Endothelial cell of umbilical vein (primary cell): Measurements from ENCODE around the gene TRMT44. TPM values are rescaled to one million over a fixed set of nuclear protein-coding genes. Genes with fewer than 3 reads are reported as not detected.

Experiments
- BruUV-seq: library from RNA; stranded (reverse); fragments of 400-500 nt; replicated peaks from 2 replicates; lab custom pipeline; 2021; lab: Mats Ljungman, UMichigan
- CTCF ChIA-PET: fragments of 300-600, 350-600 bp; sonication (Branson Sonifier 250); formaldehyde crosslinking; loops from one replicate; lab custom pipeline; 2021; ENCODE audit warnings: antibody characterized with exemption, inconsistent platforms; lab: Charles Lee
- POLR2A ChIA-PET: fragments of 300-600, 350-600 bp; sonication (Branson Sonifier 250); formaldehyde crosslinking; loops from one replicate; lab custom pipeline; 2021; ENCODE audit warnings: antibody characterized with exemption, inconsistent platforms; lab: Charles Lee
- DNase-seq: peaks from one replicate; pipeline ENCODE4 v3.0.0-alpha.2; 2011; ENCODE audit warnings: low read depth, low spot score
- FAIRE-seq: peaks from 2 replicates; lab custom pipeline; 2011; peaks lifted over from hg19 to GRCh38; lab: Jason Lieb, UNC
- H2AFZ ChIP-seq: 2 replicates; pipeline ENCODE4 v1.6.0; 2012; ENCODE audit warnings: low read depth, low read length, control low read depth, inconsistent platforms
- H3K27ac ChIP-seq: 2 replicates; pipeline ENCODE4 v1.5.1; 2011; ENCODE audit warnings: low read depth, mild to moderate bottlenecking, control low read depth, low read length, moderate library complexity; ENCODE audit not compliant: insufficient read depth
- H3K27me3 ChIP-seq, 2 experiments: 2 replicates each; pipeline versions ENCODE4 v1.6.0 to v1.6.1; 2011; ENCODE audit warnings: low read length in 2 of 2, mixed read lengths in 1 of 2; ENCODE audit not compliant: control insufficient read depth in 2 of 2, insufficient read depth in 2 of 2
- H3K36me3 ChIP-seq, 2 experiments: 2 replicates in 1 of 2; 3 replicates in 1 of 2; pipeline ENCODE4 v1.5.1; 2011; ENCODE audit warnings: low read length in 2 of 2, mild to moderate bottlenecking in 1 of 2, moderate library complexity in 1 of 2; ENCODE audit not compliant: control insufficient read depth in 2 of 2, insufficient read depth in 2 of 2; ENCODE audit errors: extremely low read depth in 1 of 2
- H3K4me1 ChIP-seq: 3 replicates; pipeline ENCODE4 v1.5.1; 2011; ENCODE audit warnings: mild to moderate bottlenecking, low read length; ENCODE audit not compliant: control insufficient read depth, insufficient read depth; ENCODE audit errors: extremely low read depth
- H3K4me2 ChIP-seq: 2 replicates; pipeline ENCODE4 v1.6.1; 2011; ENCODE audit warnings: low read length, control low read depth, mixed read lengths; ENCODE audit not compliant: insufficient read depth
- H3K4me3 ChIP-seq, 3 experiments: fragments of 200-600 bp in 1 of 3; sonication (generic), shearing (Covaris generic) in 1 of 3; replicated peaks in 1 of 3; 2 replicates each; pipeline ENCODE4 v1.5.1; 2011 to 2016; ENCODE audit warnings: control low read depth in 3 of 3, low read length in 3 of 3, mild to moderate bottlenecking in 2 of 3, inconsistent platforms in 1 of 3, low read depth in 1 of 3, moderate library complexity in 1 of 3; ENCODE audit not compliant: insufficient read depth in 1 of 3
- H3K79me2 ChIP-seq: 2 replicates; pipeline ENCODE4 v1.6.0; 2012; ENCODE audit warnings: low read length, inconsistent platforms; ENCODE audit not compliant: control insufficient read depth, insufficient read depth
- H3K9ac ChIP-seq: replicated peaks from 2 replicates; pipeline ENCODE3; 2011; ENCODE audit warnings: low read length, control low read depth; ENCODE audit not compliant: insufficient read depth; ENCODE audit errors: extremely low read depth
- H3K9me1 ChIP-seq: replicated peaks from 3 replicates; pipeline ENCODE4 v1.6.0; 2011; ENCODE audit warnings: mild to moderate bottlenecking, low read length; ENCODE audit not compliant: control insufficient read depth, insufficient read depth; ENCODE audit errors: extremely low read depth
- H3K9me3 ChIP-seq: replicated peaks from 2 replicates; pipeline ENCODE4 v1.5.1; 2012; ENCODE audit warnings: low read length, inconsistent platforms; ENCODE audit not compliant: control insufficient read depth, insufficient read depth
- H4K20me1 ChIP-seq: replicated peaks from 2 replicates; pipeline ENCODE3; 2011; ENCODE audit warnings: mild to moderate bottlenecking, low read length; ENCODE audit not compliant: control insufficient read depth, insufficient read depth; ENCODE audit errors: extremely low read depth
- CTCF ChIP-seq, 2 donors: IDR thresholded peaks; 1 replicate in 1 of 2; 2 replicates in 1 of 2; pipeline ENCODE4 v1.5.1; 2011; ENCODE audit warnings: low read length in 2 of 2, mild to moderate bottlenecking in 2 of 2, moderate library complexity in 2 of 2, control low read depth in 1 of 2, inconsistent platforms in 1 of 2, low read depth in 1 of 2; ENCODE audit not compliant: insufficient read depth in 1 of 2; ENCODE audit errors: extremely low read depth in 1 of 2
- EZH2 ChIP-seq: IDR thresholded peaks from 2 replicates; pipeline ENCODE4 v1.6.1; 2012; ENCODE audit warnings: borderline replicate concordance, low read depth, mild to moderate bottlenecking, moderate library complexity, low read length, inconsistent platforms; ENCODE audit not compliant: severe bottlenecking
- FOS ChIP-seq: IDR thresholded peaks from 2 replicates; pipeline ENCODE4 v1.6.1; 2011; ENCODE audit warnings: mild to moderate bottlenecking, low read length, moderate library complexity, borderline replicate concordance; ENCODE audit not compliant: insufficient read depth
- GATA2 ChIP-seq: IDR thresholded peaks from 2 replicates; pipeline ENCODE4 v1.7.0; 2011; ENCODE audit warnings: low read depth, mild to moderate bottlenecking, moderate library complexity, mixed read lengths, low read length; ENCODE audit not compliant: insufficient read length, insufficient read depth
- JUN ChIP-seq: IDR thresholded peaks from 2 replicates; pipeline ENCODE4 v1.6.1; 2011; ENCODE audit warnings: borderline replicate concordance, low read depth; ENCODE audit not compliant: insufficient read length, insufficient read depth
- MAX ChIP-seq: IDR thresholded peaks from 2 replicates; pipeline ENCODE4 v1.6.1; 2011; ENCODE audit not compliant: insufficient read depth, insufficient read length
- MYC ChIP-seq: IDR thresholded peaks from one replicate; pipeline ENCODE4 v1.6.1; 2011; ENCODE audit warnings: mild to moderate bottlenecking, low read depth, low read length
- POLR2A ChIP-seq: IDR thresholded peaks from 2 replicates; pipeline ENCODE4 v1.6.1; 2012; ENCODE audit warnings: low read depth, mild to moderate bottlenecking, control low read depth, low read length
- POLR2AphosphoS5 ChIP-seq: IDR thresholded peaks from 2 replicates; pipeline ENCODE4 v1.6.1; 2012; ENCODE audit warnings: low read depth, mild to moderate bottlenecking, control low read depth, low read length, moderate library complexity; ENCODE audit not compliant: insufficient read depth
- dilution Hi-C: fragments of 300-500 bp; cut with MboI; formaldehyde crosslinking; loops from one replicate; pipeline ENCODE4 v1.15.0; 2019; ENCODE audit warnings: low sequenced_read_pairs; ENCODE audit not compliant: extremely low pct_ligation_motif_present
- intact Hi-C: fragments of 100-400 bp; cut with micrococcal nuclease; formaldehyde crosslinking; loops from one replicate; pipeline ENCODE4 v1.10.0; 2022
- polyA plus RNA-seq, 4 experiments: library from polyadenylated mRNA; depleted of rRNA in 3 of 4; stranded (reverse) in 3 of 4; unstranded in 1 of 4; fragments of >200 nt; gene quantifications; 2 replicates each; pipeline versions ENCODE4 v1.2.1 to v1.2.3, GENCODE V29; 2011 to 2012; ENCODE audit warnings: missing spikeins in 1 of 4
- total RNA-seq: library from RNA; stranded (reverse); gene quantifications from 2 replicates; pipeline ENCODE4 v1.2.3, GENCODE V29; 2021

The TRMT44 gene
- total and polyA plus RNA-seq, 2 donors (not counting 3 experiments of a cell fraction or from before 2014, with no cell fraction given) = 10.4 to 17.3 TPM

- DNase-seq (peak; percentile 85), FAIRE-seq (no peak)
- POLR2A ChIA-PET = interaction anchor here (1.0 to 1.1 kb wide), 4 partner anchors 9 to 229 kb away, joined by 3 to 5 read pairs (median 4); partner anchors contain the start of gene SH3TC1
- dilution Hi-C loops (no loop called here), intact Hi-C loops (loop anchor here (1.0 to 5.0 kb wide), 3 partner anchors 12 to 231 kb away; partner anchors contain the start of genes ACOX3, SH3TC1 and TRMT44)
- Histone ChIP-seq H3K4me2 (peak overlapping the region; percentile 87), H3K27ac (peak overlapping the region; percentile 78), H3K36me3 (no peaks in the 10 kb centered on the region), H2AFZ (peak overlapping the region; percentile 71), H3K27me3 (no peaks in the 10 kb centered on the region), H3K4me1 (peaks cover 13% of the 10 kb centered on the region), H3K79me2 (peaks cover 25% of the 10 kb centered on the region), H3K9me1 (no peaks in the 10 kb centered on the region), H3K4me3 (peak overlapping the region; percentile 35 to 80 (median 67)), H3K9me3 (no peaks in the 10 kb centered on the region), H3K9ac (peak overlapping the region; percentile 70), H4K20me1 (no peaks in the 10 kb centered on the region)
- BruUV-seq = no TSS peak
- CTCF ChIA-PET = interaction anchor here (0.8 to 2.2 kb wide), 14 partner anchors 8 to 252 kb away, joined by 3 to 19 read pairs (median 4); partner anchors contain the start of gene TRMT44
- TF ChIP-seq MYC (no peak), EZH2 (no peak), CTCF (IDR thresholded peaks at IDR 0.05; ENCODE audit: extremely low read depth in 1 of 2, insufficient read depth in 1 of 2, low read depth in 1 of 2, low read length in 2 of 2) (peak; percentile 40 to 77), POLR2A (peak; percentile 76), POLR2AphosphoS5 (peak; percentile 61), GATA2 (no peak), FOS (no peak), MAX (peak; percentile 52), JUN (peak; percentile 33)
These were observed 12.1 kb upstream of the TRMT44 start for GRCh38 chr4:8428288-8429097.
